ENCODE data around the gene RELA.

Gene RELA

DNA sequence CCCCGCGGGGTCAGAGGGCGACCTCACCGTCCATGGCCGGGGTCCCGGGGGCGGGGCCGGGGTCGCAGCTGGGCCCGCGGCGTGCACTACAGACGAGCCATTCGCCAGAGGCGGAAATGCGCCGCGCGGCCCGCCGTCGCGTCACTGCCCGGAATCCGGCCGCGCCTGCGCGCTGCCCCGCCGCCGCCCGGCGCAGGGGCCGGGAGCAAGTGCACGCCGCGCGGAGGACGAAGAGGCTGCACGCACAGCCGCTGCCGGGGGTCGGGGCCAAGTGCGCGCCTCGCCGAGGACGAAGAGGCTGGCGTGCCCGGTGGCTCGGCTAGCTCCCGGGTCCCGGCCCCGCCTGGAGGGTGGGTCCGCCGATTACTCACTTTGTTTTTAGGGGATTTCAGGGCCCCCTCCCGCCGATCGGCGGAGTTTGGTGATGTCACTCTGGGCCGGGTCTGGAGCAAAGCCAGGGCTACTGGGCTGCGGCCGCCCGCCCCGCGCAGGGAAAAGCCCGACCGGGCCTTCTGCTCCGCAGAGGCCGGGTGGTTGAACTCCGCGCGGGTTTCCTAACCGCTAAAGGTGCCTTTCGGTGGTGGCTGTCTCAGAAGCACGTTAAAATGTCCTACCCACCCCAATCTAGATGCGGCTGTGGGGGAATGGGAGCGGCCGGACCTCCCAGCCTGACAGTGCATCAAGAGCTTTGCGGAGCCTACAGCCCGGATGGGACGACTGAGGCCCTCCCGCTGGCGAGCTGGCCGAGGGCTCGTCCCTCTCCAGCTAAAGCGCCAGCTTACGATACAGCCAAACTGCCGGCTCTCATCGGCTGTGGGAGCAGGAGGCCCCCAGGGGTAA lies at the start of gene RELA (continued):
- TF ChIP-seq ZNF621 (tag by site-specific recombination; IDR thresholded peaks at IDR 0.05), result no peak
- TF ChIP-seq OSR2 (tag by site-specific recombination; IDR thresholded peaks at IDR 0.05), result peak; percentile 87
- TF ChIP-seq, protein P1, sequence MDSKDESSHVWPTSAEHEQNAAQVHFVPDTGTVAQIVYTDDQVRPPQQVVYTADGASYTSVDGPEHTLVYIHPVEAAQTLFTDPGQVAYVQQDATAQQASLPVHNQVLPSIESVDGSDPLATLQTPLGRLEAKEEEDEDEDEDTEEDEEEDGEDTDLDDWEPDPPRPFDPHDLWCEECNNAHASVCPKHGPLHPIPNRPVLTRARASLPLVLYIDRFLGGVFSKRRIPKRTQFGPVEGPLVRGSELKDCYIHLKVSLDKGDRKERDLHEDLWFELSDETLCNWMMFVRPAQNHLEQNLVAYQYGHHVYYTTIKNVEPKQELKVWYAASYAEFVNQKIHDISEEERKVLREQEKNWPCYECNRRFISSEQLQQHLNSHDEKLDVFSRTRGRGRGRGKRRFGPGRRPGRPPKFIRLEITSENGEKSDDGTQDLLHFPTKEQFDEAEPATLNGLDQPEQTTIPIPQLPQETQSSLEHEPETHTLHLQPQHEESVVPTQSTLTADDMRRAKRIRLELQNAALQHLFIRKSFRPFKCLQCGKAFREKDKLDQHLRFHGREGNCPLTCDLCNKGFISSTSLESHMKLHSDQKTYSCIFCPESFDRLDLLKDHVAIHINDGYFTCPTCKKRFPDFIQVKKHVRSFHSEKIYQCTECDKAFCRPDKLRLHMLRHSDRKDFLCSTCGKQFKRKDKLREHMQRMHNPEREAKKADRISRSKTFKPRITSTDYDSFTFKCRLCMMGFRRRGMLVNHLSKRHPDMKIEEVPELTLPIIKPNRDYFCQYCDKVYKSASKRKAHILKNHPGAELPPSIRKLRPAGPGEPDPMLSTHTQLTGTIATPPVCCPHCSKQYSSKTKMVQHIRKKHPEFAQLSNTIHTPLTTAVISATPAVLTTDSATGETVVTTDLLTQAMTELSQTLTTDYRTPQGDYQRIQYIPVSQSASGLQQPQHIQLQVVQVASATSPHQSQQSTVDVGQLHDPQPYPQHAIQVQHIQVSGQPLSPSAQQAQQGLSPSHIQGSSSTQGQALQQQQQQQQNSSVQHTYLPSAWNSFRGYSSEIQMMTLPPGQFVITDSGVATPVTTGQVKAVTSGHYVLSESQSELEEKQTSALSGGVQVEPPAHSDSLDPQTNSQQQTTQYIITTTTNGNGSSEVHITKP (tag by site-specific recombination; IDR thresholded peaks at IDR 0.05), result peak; percentile 94
- TF ChIP-seq, protein P2, sequence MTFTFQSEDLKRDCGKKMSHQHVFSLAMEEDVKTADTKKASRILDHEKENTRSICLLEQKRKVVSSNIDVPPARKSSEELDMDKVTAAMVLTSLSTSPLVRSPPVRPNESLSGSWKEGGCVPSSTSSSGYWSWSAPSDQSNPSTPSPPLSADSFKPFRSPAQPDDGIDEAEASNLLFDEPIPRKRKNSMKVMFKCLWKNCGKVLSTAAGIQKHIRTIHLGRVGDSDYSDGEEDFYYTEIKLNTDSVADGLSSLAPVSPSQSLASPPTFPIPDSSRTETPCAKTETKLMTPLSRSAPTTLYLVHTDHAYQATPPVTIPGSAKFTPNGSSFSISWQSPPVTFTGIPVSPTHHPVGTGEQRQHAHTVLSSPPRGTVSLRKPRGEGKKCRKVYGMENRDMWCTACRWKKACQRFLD (tag by site-specific recombination; IDR thresholded peaks at IDR 0.05), result no peak
- no peak for TF ChIP-seq ZNF544 (tag by site-specific recombination; IDR thresholded peaks at IDR 0.05)
- TF ChIP-seq OVOL3 (tag by site-specific recombination; IDR thresholded peaks at IDR 0.05), result no peak
- no peak for TF ChIP-seq BCL11B (tag by site-specific recombination; IDR thresholded peaks at IDR 0.05; ENCODE audit: low read depth)
- TF ChIP-seq ZNF624 (tag by site-specific recombination; IDR thresholded peaks at IDR 0.05), result no peak
- no peak for TF ChIP-seq ZNF121 (tag by site-specific recombination; IDR thresholded peaks at IDR 0.05)
- TF ChIP-seq ZNF660 (tag by site-specific recombination; IDR thresholded peaks at IDR 0.05), result no peak; the same call in 1 of the 2 replicates
- no peak for TF ChIP-seq ZNF585B (tag by site-specific recombination; IDR thresholded peaks at IDR 0.05)
- TF ChIP-seq SP3 (tag by site-specific recombination; IDR thresholded peaks at IDR 0.05), result peak; percentile 58
- TF ChIP-seq ZNF354C (tag by site-specific recombination; IDR thresholded peaks at IDR 0.05; ENCODE audit: borderline replicate concordance, low read depth), result no peak
- TF ChIP-seq ZNF391 (tag by site-specific recombination; IDR thresholded peaks at IDR 0.05; ENCODE audit: borderline replicate concordance, low read depth), result peak; percentile 57; the same call in 1 of the 2 replicates
- TF ChIP-seq, protein P3, sequence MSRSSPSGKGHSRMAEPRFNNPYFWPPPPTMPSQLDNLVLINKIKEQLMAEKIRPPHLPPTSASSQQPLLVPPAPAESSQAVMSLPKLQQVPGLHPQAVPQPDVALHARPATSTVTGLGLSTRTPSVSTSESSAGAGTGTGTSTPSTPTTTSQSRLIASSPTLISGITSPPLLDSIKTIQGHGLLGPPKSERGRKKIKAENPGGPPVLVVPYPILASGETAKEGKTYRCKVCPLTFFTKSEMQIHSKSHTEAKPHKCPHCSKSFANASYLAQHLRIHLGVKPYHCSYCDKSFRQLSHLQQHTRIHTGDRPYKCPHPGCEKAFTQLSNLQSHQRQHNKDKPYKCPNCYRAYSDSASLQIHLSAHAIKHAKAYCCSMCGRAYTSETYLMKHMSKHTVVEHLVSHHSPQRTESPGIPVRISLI (tag by site-specific recombination; IDR thresholded peaks at IDR 0.05), result no peak
- TF ChIP-seq, protein P4, sequence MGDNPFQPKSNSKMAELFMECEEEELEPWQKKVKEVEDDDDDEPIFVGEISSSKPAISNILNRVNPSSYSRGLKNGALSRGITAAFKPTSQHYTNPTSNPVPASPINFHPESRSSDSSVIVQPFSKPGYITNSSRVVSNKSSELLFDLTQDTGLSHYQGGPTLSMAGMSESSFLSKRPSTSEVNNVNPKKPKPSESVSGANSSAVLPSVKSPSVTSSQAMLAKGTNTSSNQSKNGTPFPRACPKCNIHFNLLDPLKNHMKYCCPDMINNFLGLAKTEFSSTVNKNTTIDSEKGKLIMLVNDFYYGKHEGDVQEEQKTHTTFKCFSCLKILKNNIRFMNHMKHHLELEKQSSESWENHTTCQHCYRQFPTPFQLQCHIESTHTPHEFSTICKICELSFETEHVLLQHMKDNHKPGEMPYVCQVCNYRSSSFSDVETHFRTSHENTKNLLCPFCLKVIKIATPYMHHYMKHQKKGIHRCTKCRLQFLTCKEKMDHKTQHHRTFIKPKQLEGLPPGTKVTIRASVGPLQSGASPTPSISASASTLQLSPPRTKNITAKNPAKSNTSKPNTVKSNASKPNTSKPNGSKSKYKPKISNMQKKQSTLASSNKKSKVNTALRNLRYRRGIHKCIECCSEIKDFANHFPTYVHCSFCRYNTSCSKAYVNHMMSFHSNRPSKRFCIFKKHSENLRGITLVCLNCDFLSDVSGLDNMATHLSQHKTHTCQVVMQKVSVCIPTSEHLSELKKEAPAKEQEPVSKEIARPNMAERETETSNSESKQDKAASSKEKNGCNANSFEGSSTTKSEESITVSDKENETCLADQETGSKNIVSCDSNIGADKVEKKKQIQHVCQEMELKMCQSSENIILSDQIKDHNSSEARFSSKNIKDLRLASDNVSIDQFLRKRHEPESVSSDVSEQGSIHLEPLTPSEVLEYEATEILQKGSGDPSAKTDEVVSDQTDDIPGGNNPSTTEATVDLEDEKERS (tag by site-specific recombination; IDR thresholded peaks at IDR 0.05), result no peak
- no peak for TF ChIP-seq ZNF221 (tag by site-specific recombination; IDR thresholded peaks at IDR 0.05; ENCODE audit: borderline replicate concordance)
- no peak for TF ChIP-seq ZNF837 (tag by site-specific recombination; IDR thresholded peaks at IDR 0.05)
- no peak for TF ChIP-seq ZNF548 (tag by site-specific recombination; IDR thresholded peaks at IDR 0.05)
- no peak for TF ChIP-seq ZSCAN16 (tag by site-specific recombination; IDR thresholded peaks at IDR 0.05)
- TF ChIP-seq GLI4 (tag by site-specific recombination; IDR thresholded peaks at IDR 0.05), result no peak
- TF ChIP-seq SCRT1 (tag by site-specific recombination; IDR thresholded peaks at IDR 0.05; ENCODE audit: borderline replicate concordance), result no peak
- no peak; the same call in 1 of the 2 replicates for TF ChIP-seq ZNF610 (tag by site-specific recombination; IDR thresholded peaks at IDR 0.05; ENCODE audit: borderline replicate concordance)
- no peak for TF ChIP-seq ZNF530 (tag by site-specific recombination; IDR thresholded peaks at IDR 0.05; ENCODE audit: low read depth)
- TF ChIP-seq ZNF654 (tag by site-specific recombination; IDR thresholded peaks at IDR 0.05; ENCODE audit: low read depth), result no peak
- no peak for TF ChIP-seq FEZF1 (tag by site-specific recombination; IDR thresholded peaks at IDR 0.05)
- no peak for TF ChIP-seq ZNF514 (tag by site-specific recombination; IDR thresholded peaks at IDR 0.05)
- no peak for TF ChIP-seq REPIN1 (tag by site-specific recombination; IDR thresholded peaks at IDR 0.05; ENCODE audit: low read depth)
- TF ChIP-seq ZNF558 (tag by site-specific recombination; IDR thresholded peaks at IDR 0.05), result no peak
- TF ChIP-seq, protein P5, sequence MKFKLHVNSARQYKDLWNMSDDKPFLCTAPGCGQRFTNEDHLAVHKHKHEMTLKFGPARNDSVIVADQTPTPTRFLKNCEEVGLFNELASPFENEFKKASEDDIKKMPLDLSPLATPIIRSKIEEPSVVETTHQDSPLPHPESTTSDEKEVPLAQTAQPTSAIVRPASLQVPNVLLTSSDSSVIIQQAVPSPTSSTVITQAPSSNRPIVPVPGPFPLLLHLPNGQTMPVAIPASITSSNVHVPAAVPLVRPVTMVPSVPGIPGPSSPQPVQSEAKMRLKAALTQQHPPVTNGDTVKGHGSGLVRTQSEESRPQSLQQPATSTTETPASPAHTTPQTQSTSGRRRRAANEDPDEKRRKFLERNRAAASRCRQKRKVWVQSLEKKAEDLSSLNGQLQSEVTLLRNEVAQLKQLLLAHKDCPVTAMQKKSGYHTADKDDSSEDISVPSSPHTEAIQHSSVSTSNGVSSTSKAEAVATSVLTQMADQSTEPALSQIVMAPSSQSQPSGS (tag by site-specific recombination; IDR thresholded peaks at IDR 0.05; ENCODE audit: low read depth), result peak; percentile 90
- TF ChIP-seq ZBTB7A (tag by site-specific recombination; IDR thresholded peaks at IDR 0.05; ENCODE audit: low read depth), result no peak

Data from HEK293 (cell line).